ENCODE results near the gene ALPI.
"Not testable (repeated sequence)": the region's sequence is repeated elsewhere in the genome, so short reads cannot be mapped to it uniquely, and the experiment has no call there.

ALPI gene

GRCh38 chr2:232447091-232447620 lies 8.8 kb upstream of the ALPI start:
- H3K9ac ChIP-seq (ENCODE audit: insufficient read length), result no peak overlapping the region
- H3K4me3 ChIP-seq, result no peak overlapping the region

GRCh38 chr2:232447638-232448303 lies 8.2 kb upstream of the ALPI start:
- Histone ChIP-seq H3K9me3 (ENCODE audit: low read depth, low read length) (no peaks in the 10 kb centered on the region), H3K36me3 (ENCODE audit: insufficient read depth, low read length) (no peaks in the 10 kb centered on the region), H3K27ac (no peak overlapping the region), H3K4me3 (no peak overlapping the region), H3K9ac (ENCODE audit: insufficient read length) (no peak overlapping the region)
- no peak for DNase-seq (ENCODE audit: low read depth, low spot score)
- TF ChIP-seq POLR2AphosphoS5 (IDR thresholded peaks at IDR 0.05; ENCODE audit: borderline replicate concordance, low read depth, low read length) (no peak), FOXP2 (optimal IDR thresholded peaks at IDR 0.05; ENCODE audit: control extremely low read depth, extremely low read length, insufficient read depth) (no peak), EZH2 (IDR thresholded peaks at IDR 0.05) (no peak)

More at GRCh38 chr2:232447091-232447620, 8.8 kb upstream of the ALPI start:
- Histone ChIP-seq H3K27ac (no peak overlapping the region), H3K36me3 (ENCODE audit: insufficient read depth, low read length) (no peaks in the 10 kb centered on the region), H3K9me3 (ENCODE audit: low read depth, low read length) (no peaks in the 10 kb centered on the region)
- DNase-seq (ENCODE audit: low read depth, low spot score), result no peak
- no peak for TF ChIP-seq EZH2 (IDR thresholded peaks at IDR 0.05)
- TF ChIP-seq POLR2AphosphoS5 (IDR thresholded peaks at IDR 0.05; ENCODE audit: borderline replicate concordance, low read depth, low read length), result no peak
- TF ChIP-seq FOXP2 (optimal IDR thresholded peaks at IDR 0.05; ENCODE audit: control extremely low read depth, extremely low read length, insufficient read depth), result no peak

- TF ChIP-seq EZH2 (IDR thresholded peaks at IDR 0.05) (no peak), POLR2AphosphoS5 (IDR thresholded peaks at IDR 0.05; ENCODE audit: borderline replicate concordance, low read depth, low read length) (no peak), FOXP2 (optimal IDR thresholded peaks at IDR 0.05; ENCODE audit: control extremely low read depth, extremely low read length, insufficient read depth) (no peak)
- no peak overlapping the region for H3K4me3 ChIP-seq
- no peak overlapping the region for H3K27ac ChIP-seq
- no peaks in the 10 kb centered on the region for H3K36me3 ChIP-seq (ENCODE audit: insufficient read depth, low read length)
- no peaks in the 10 kb centered on the region for H3K9me3 ChIP-seq (ENCODE audit: low read depth, low read length)
- DNase-seq (ENCODE audit: low read depth, low spot score), result no peak
- no peak overlapping the region for H3K9ac ChIP-seq (ENCODE audit: insufficient read length)
Observed at GRCh38 chr2:232448304-232448690, 7.7 kb upstream of the ALPI start.

GRCh38 chr2:232449964-232450363 lies 6.0 kb upstream of the ALPI start:
- TF ChIP-seq EZH2 (IDR thresholded peaks at IDR 0.05) (no peak), FOXP2 (optimal IDR thresholded peaks at IDR 0.05; ENCODE audit: control extremely low read depth, extremely low read length, insufficient read depth) (no peak), POLR2AphosphoS5 (IDR thresholded peaks at IDR 0.05; ENCODE audit: borderline replicate concordance, low read depth, low read length) (no peak)
- DNase-seq (ENCODE audit: low read depth, low spot score), result no peak

GRCh38 chr2:232451645-232452044 lies 4.3 kb upstream of the ALPI start:
- not testable (repeated sequence) for H3K4me3 ChIP-seq; H3K9me3 ChIP-seq (ENCODE audit: low read depth, low read length); H3K36me3 ChIP-seq (ENCODE audit: insufficient read depth, low read length); H3K27ac ChIP-seq; H3K9ac ChIP-seq (ENCODE audit: insufficient read length); DNase-seq (ENCODE audit: low read depth, low spot score)

More at GRCh38 chr2:232449964-232450363, 6.0 kb upstream of the ALPI start:
- no peaks in the 10 kb centered on the region for H3K36me3 ChIP-seq (ENCODE audit: insufficient read depth, low read length)
- no peak overlapping the region for H3K9ac ChIP-seq (ENCODE audit: insufficient read length)
- no peak overlapping the region for H3K27ac ChIP-seq
- no peaks in the 10 kb centered on the region for H3K9me3 ChIP-seq (ENCODE audit: low read depth, low read length)
- no peak overlapping the region for H3K4me3 ChIP-seq

- no peaks in the 10 kb centered on the region for H3K9me3 ChIP-seq (ENCODE audit: low read depth, low read length)
- TF ChIP-seq EZH2 (IDR thresholded peaks at IDR 0.05) (no peak), POLR2AphosphoS5 (IDR thresholded peaks at IDR 0.05; ENCODE audit: borderline replicate concordance, low read depth, low read length) (no peak), FOXP2 (optimal IDR thresholded peaks at IDR 0.05; ENCODE audit: control extremely low read depth, extremely low read length, insufficient read depth) (no peak)
- no peak overlapping the region for H3K9ac ChIP-seq (ENCODE audit: insufficient read length)
- no peak overlapping the region for H3K27ac ChIP-seq
- H3K36me3 ChIP-seq (ENCODE audit: insufficient read depth, low read length), result no peaks in the 10 kb centered on the region
- no peak for DNase-seq (ENCODE audit: low read depth, low spot score)
- no peak overlapping the region for H3K4me3 ChIP-seq
Observed at GRCh38 chr2:232454630-232455029, 1.3 kb upstream of the ALPI start.

- TF ChIP-seq FOXP2 (optimal IDR thresholded peaks at IDR 0.05; ENCODE audit: control extremely low read depth, extremely low read length, insufficient read depth) (no peak), POLR2AphosphoS5 (IDR thresholded peaks at IDR 0.05; ENCODE audit: borderline replicate concordance, low read depth, low read length) (no peak), EZH2 (IDR thresholded peaks at IDR 0.05) (no peak)
- no peak overlapping the region for H3K9ac ChIP-seq (ENCODE audit: insufficient read length)
- H3K36me3 ChIP-seq (ENCODE audit: insufficient read depth, low read length), result no peaks in the 10 kb centered on the region
- no peak overlapping the region for H3K4me3 ChIP-seq
- DNase-seq (ENCODE audit: low read depth, low spot score), result no peak
- no peak overlapping the region for H3K27ac ChIP-seq
- no peaks in the 10 kb centered on the region for H3K9me3 ChIP-seq (ENCODE audit: low read depth, low read length)
Observed at GRCh38 chr2:232456296-232457120, 555 bp downstream of the ALPI start.

GRCh38 chr2:232457121-232458011 lies 1.4 kb downstream of the ALPI start:
- H3K27ac ChIP-seq, result no peak overlapping the region
- TF ChIP-seq EZH2 (IDR thresholded peaks at IDR 0.05) (no peak), POLR2AphosphoS5 (IDR thresholded peaks at IDR 0.05; ENCODE audit: borderline replicate concordance, low read depth, low read length) (no peak), FOXP2 (optimal IDR thresholded peaks at IDR 0.05; ENCODE audit: control extremely low read depth, extremely low read length, insufficient read depth) (no peak)
- H3K9me3 ChIP-seq (ENCODE audit: low read depth, low read length), result no peaks in the 10 kb centered on the region
- H3K9ac ChIP-seq (ENCODE audit: insufficient read length), result no peak overlapping the region
- DNase-seq (ENCODE audit: low read depth, low spot score), result no peak
- H3K36me3 ChIP-seq (ENCODE audit: insufficient read depth, low read length), result no peaks in the 10 kb centered on the region
- no peak overlapping the region for H3K4me3 ChIP-seq
